ENCODE measurements around the gene KIAA1755. TPM values are rescaled to one million over a fixed set of nuclear protein-coding genes. Genes with fewer than 3 reads are reported as not detected.

Gene KIAA1755
- total and polyA plus RNA-seq, 2 of the 4 experiments (the other 2 are of a cell fraction): 2.5 to 5.1 TPM

GRCh38 chr20:38212806-38213606 lies 47.5 kb downstream of the KIAA1755 start:
- H2AFZ ChIP-seq (replicated peaks; ENCODE audit: low read length, poor library complexity): no peak overlapping the region
- no peaks in the 10 kb centered on the region for H3K36me3 ChIP-seq (ENCODE audit: control insufficient read depth, insufficient read depth, low read length)
- no peak overlapping the region for H3K14ac ChIP-seq (replicated peaks; ENCODE audit: low read depth, low read length)
- no peaks in the 10 kb centered on the region for H3K9me3 ChIP-seq (ENCODE audit: control insufficient read depth, insufficient read depth, low read length)
- no peak overlapping the region for H4K5ac ChIP-seq (ENCODE audit: low read depth, low read length)
- H3K9ac ChIP-seq (ENCODE audit: low read depth, low read length): no peak overlapping the region
- no TSS peak for BruUV-seq (replicated peaks)
- H3K79me1 ChIP-seq (ENCODE audit: low read depth in 1 of 2, low read length in 2 of 2): peaks cover 0 to 11% of the 10 kb centered on the region in 2 experiments; a peak in 2 of 4 replicates
- intact Hi-C loops (cut with micrococcal nuclease) (no loop called here), dilution Hi-C loops (cut with HindIII; ENCODE audit: low sequenced_read_pairs, unreplicated experiment) (no loop called here), in situ Hi-C loops (cut with MboI; ENCODE audit: low sequenced_read_pairs) (no loop called here)
- 77% methylated on average over 11 of the region's 18 CpGs; no CpG with 5 or more reads in 1 of the 2 experiments for WGBS, 2 experiments (ENCODE audit: extremely low coverage in 2 of 2, insufficient read length in 1 of 2)
- DNase-seq: no peak
- no peak overlapping the region for H4K8ac ChIP-seq (ENCODE audit: low read depth in 2 of 2, low read length in 2 of 2)
- H3K23ac ChIP-seq (ENCODE audit: low read depth, low read length): no peak overlapping the region
- peaks cover 17% of the 10 kb centered on the region for H3K9me1 ChIP-seq (ENCODE audit: insufficient read depth, low read length)
- H4K91ac ChIP-seq (ENCODE audit: insufficient read depth, low read depth, low read length): no peak overlapping the region; the same call in 1 of the 2 replicates
- no peak overlapping the region for H3K27ac ChIP-seq (ENCODE audit: insufficient read depth, low read length)
- ATAC-seq (ENCODE audit: low read depth): no peak
- H3K18ac ChIP-seq (ENCODE audit: low read depth, low read length): no peak overlapping the region
- H3K4me1 ChIP-seq (ENCODE audit: control insufficient read depth, insufficient read depth, low read length): peaks cover 17% of the 10 kb centered on the region
- H3K4me3 ChIP-seq (ENCODE audit: insufficient read depth, low read depth, low read length): no peak overlapping the region
- ChIA-PET POLR2A (ENCODE audit: unreplicated experiment) (no interaction called here), CTCF (no interaction called here)
- H3K27me3 ChIP-seq (ENCODE audit: control insufficient read depth, insufficient read depth, low read length): no peaks in the 10 kb centered on the region
- no peaks in the 10 kb centered on the region for H4K20me1 ChIP-seq (ENCODE audit: insufficient read depth, low read length)
- H2AK5ac ChIP-seq (ENCODE audit: low read depth, low read length): peak overlapping the region; percentile 32
- H2AK9ac ChIP-seq (replicated peaks; ENCODE audit: low read depth, low read length, poor library complexity): no peak overlapping the region
- H2BK5ac ChIP-seq (ENCODE audit: low read depth, low read length, poor library complexity, severe bottlenecking): no peak overlapping the region
- peak overlapping the region; percentile 32 for H2BK20ac ChIP-seq (ENCODE audit: low read depth, low read length)
- TF ChIP-seq ELK1 (IDR thresholded peaks at IDR 0.05; ENCODE audit: borderline replicate concordance, low read depth, low read length) (no peak), MAZ (IDR thresholded peaks at IDR 0.05; ENCODE audit: borderline replicate concordance, low read depth, low read length) (no peak), NFE2L2 (IDR thresholded peaks at IDR 0.05; ENCODE audit: low read depth, low read length) (no peak), BHLHE40 (IDR thresholded peaks at IDR 0.05; ENCODE audit: low read depth, low read length) (no peak), POLR2A (IDR thresholded peaks at IDR 0.05; ENCODE audit: low read depth, low read length) (no peak), CHD1 (IDR thresholded peaks at IDR 0.05; ENCODE audit: low read depth, low read length) (no peak), RCOR1 (IDR thresholded peaks at IDR 0.05; ENCODE audit: insufficient replicate concordance, low read length) (no peak)
- TF ChIP-seq, protein P1, sequence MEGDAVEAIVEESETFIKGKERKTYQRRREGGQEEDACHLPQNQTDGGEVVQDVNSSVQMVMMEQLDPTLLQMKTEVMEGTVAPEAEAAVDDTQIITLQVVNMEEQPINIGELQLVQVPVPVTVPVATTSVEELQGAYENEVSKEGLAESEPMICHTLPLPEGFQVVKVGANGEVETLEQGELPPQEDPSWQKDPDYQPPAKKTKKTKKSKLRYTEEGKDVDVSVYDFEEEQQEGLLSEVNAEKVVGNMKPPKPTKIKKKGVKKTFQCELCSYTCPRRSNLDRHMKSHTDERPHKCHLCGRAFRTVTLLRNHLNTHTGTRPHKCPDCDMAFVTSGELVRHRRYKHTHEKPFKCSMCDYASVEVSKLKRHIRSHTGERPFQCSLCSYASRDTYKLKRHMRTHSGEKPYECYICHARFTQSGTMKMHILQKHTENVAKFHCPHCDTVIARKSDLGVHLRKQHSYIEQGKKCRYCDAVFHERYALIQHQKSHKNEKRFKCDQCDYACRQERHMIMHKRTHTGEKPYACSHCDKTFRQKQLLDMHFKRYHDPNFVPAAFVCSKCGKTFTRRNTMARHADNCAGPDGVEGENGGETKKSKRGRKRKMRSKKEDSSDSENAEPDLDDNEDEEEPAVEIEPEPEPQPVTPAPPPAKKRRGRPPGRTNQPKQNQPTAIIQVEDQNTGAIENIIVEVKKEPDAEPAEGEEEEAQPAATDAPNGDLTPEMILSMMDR (conservative IDR thresholded peaks at IDR 0.05; ENCODE audit: low read depth, low read length): no peak
- TF ChIP-seq, protein P2, sequence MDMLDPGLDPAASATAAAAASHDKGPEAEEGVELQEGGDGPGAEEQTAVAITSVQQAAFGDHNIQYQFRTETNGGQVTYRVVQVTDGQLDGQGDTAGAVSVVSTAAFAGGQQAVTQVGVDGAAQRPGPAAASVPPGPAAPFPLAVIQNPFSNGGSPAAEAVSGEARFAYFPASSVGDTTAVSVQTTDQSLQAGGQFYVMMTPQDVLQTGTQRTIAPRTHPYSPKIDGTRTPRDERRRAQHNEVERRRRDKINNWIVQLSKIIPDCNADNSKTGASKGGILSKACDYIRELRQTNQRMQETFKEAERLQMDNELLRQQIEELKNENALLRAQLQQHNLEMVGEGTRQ (IDR thresholded peaks at IDR 0.05; ENCODE audit: low read depth, low read length): no peak
- H3K56ac ChIP-seq (ENCODE audit: extremely low read depth, insufficient read depth, low read length): no peak overlapping the region
- H2BK15ac ChIP-seq (ENCODE audit: low read depth, low read length): peak overlapping the region; percentile 33; the same call in 1 of the 3 replicates
- no peak overlapping the region for H3K4me2 ChIP-seq (ENCODE audit: low read depth, low read length)
- no peak overlapping the region for H2BK120ac ChIP-seq (ENCODE audit: low read depth, low read length)
- peak overlapping the region; percentile 21; the same call in 1 of the 2 replicates for H3K4ac ChIP-seq (ENCODE audit: low read depth, low read length)

Data from IMR-90 (cell line).